Transverse colon (tissue), 4 donors: Measurements from ENCODE around the gene MZT2A.
"Not testable (repeated sequence)": the region's sequence is repeated elsewhere in the genome, so short reads cannot be mapped to it uniquely, and the experiment has no call there.

Experiments used
- POLR2A ChIP-seq: fragments of 450-650 bp; IDR thresholded peaks from one replicate; pipeline ENCODE4 v1.6.1; 2016; ENCODE audit warnings: antibody characterized with exemption, mild to moderate bottlenecking, moderate library complexity
- POLR2AphosphoS5 ChIP-seq, 3 donors: sonication (generic); formaldehyde crosslinking; IDR thresholded peaks; one replicate each; pipeline ENCODE4 v1.6.1; 2016; ENCODE audit warnings: antibody characterized with exemption in 3 of 3
- TF ChIP-seq, protein P1 (sequence below), 5 experiments: fragments of 200-600 bp in 3 of 5; fragments of 450-650 bp in 2 of 5; sonication (generic) in 3 of 5; IDR thresholded peaks; 1 replicate in 2 of 5; 2 replicates in 3 of 5; pipeline ENCODE4 v1.5.1; 2016 to 2017; ENCODE audit warnings: antibody characterized with exemption in 5 of 5, inconsistent platforms in 3 of 5, mild to moderate bottlenecking in 2 of 5, moderate library complexity in 1 of 5

DNA sequence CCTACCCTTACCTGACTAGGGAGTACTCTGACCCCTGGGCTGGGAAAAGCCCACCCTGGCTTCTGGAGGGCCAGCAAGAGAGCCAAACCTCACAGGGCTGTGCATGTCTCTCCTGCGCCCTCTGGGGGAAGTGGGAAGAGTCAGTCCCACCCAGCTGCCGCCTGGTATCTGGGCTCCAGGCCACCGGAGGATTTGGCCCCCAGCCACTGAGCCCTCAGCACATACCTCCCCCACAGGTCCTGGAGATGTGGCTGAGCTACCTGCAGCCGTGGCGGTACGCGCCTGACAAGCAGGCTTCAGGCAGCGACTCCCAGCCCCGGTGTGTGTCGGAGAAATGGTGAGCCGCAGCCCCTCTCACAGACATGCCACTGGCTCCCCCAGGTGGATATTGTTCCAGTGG, 24.4 kb upstream of the MZT2A start:
- TF ChIP-seq POLR2A; POLR2AphosphoS5 (IDR thresholded peaks at IDR 0.05): not testable (repeated sequence)
- TF ChIP-seq, protein P1, sequence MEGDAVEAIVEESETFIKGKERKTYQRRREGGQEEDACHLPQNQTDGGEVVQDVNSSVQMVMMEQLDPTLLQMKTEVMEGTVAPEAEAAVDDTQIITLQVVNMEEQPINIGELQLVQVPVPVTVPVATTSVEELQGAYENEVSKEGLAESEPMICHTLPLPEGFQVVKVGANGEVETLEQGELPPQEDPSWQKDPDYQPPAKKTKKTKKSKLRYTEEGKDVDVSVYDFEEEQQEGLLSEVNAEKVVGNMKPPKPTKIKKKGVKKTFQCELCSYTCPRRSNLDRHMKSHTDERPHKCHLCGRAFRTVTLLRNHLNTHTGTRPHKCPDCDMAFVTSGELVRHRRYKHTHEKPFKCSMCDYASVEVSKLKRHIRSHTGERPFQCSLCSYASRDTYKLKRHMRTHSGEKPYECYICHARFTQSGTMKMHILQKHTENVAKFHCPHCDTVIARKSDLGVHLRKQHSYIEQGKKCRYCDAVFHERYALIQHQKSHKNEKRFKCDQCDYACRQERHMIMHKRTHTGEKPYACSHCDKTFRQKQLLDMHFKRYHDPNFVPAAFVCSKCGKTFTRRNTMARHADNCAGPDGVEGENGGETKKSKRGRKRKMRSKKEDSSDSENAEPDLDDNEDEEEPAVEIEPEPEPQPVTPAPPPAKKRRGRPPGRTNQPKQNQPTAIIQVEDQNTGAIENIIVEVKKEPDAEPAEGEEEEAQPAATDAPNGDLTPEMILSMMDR (IDR thresholded peaks at IDR 0.05) = not testable (repeated sequence)
